Measurements from ENCODE around the gene RAB44. TPM values are rescaled to one million over a fixed set of nuclear protein-coding genes. Genes with fewer than 3 reads are reported as not detected.
A peak's percentile ranks its signal among the peaks of the same experiment; 100 is the strongest.

Gene RAB44
- polyA plus RNA-seq, 2 of the 4 experiments (the other 2 are of a cell fraction) = 0.04 to 0.09 TPM

DNA sequence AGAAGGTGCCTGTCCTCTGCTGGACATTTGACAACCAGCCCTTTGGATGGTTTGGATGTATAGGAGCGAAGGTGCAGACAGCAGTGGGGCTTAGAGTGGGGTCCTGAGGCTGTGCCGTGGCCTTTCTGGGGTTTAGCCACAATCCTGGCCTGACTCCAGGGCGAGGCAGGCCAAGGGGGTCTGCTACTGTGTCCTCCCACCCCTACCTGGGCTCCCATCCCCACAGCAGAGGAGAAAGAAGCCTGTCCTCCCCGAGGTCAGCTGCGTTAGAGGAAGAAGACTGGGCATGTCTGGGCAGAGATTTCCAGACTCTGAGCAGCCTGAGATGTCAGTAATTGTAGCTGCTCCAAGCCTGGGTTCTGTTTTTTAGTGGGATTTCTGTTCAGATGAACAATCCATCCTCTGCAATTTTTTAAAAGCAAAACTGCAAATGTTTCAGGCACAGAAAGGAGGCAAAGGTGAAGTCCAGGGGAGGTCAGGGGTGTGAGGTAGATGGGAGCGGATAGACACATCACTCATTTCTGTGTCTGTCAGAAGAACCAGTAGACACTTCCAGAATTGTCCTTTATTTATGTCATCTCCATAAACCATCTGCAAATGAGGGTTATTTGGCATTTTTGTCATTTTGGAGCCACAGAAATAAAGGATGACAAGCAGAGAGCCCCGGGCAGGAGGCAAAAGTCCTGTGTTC lies 20.4 kb upstream of the RAB44 start:
- H3K4me3 ChIP-seq = no peak overlapping the region
- TF ChIP-seq NFE2L2 (conservative IDR thresholded peaks at IDR 0.05; ENCODE audit: low read length) (no peak), CBX8 (IDR thresholded peaks at IDR 0.05) (no peak), MAFK (IDR thresholded peaks at IDR 0.05; ENCODE audit: partially characterized antibody) (no peak), SMC3 (IDR thresholded peaks at IDR 0.05) (no peak), ZFP36 (IDR thresholded peaks at IDR 0.05; ENCODE audit: borderline replicate concordance, partially characterized antibody) (no peak), RAD21 (conservative IDR thresholded peaks at IDR 0.05 in 1 of 2, IDR thresholded peaks at IDR 0.05 in 1 of 2) (no peak), RARB (CRISPR knock-in tag; IDR thresholded peaks at IDR 0.05) (no peak)
- TF ChIP-seq, protein P1, sequence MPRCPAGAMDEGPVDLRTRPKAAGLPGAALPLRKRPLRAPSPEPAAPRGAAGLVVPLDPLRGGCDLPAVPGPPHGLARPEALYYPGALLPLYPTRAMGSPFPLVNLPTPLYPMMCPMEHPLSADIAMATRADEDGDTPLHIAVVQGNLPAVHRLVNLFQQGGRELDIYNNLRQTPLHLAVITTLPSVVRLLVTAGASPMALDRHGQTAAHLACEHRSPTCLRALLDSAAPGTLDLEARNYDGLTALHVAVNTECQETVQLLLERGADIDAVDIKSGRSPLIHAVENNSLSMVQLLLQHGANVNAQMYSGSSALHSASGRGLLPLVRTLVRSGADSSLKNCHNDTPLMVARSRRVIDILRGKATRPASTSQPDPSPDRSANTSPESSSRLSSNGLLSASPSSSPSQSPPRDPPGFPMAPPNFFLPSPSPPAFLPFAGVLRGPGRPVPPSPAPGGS (IDR thresholded peaks at IDR 0.05) = no peak
- ATAC-seq (no peak), DNase-seq (ENCODE audit: low read depth in 1 of 2, low spot score in 1 of 2) (no peak), FAIRE-seq (no peak)
- H3K27ac ChIP-seq = peak overlapping the region; percentile 78 to 94
- H3K4me2 ChIP-seq = peak overlapping the region; percentile 93
- 46% methylated on average over 6 of the region's 7 CpGs for WGBS (ENCODE audit: missing lambda C conversion rate)
- H3K9me3 ChIP-seq = no peaks in the 10 kb centered on the region
- H3K4me1 ChIP-seq = peaks cover 36% of the 10 kb centered on the region
- POLR2A ChIA-PET = interaction anchor here (1.2 to 2.9 kb wide), 2 partner anchors 10 to 34 kb away, joined by 3 to 35 read pairs; no protein-coding TSS in a partner anchor
- CTCF ChIA-PET = interaction anchor here (1.1 to 13.6 kb wide), 4 partner anchors 15 to 60 kb away, joined by 4 to 123 read pairs (median 48); no protein-coding TSS in a partner anchor

DNA sequence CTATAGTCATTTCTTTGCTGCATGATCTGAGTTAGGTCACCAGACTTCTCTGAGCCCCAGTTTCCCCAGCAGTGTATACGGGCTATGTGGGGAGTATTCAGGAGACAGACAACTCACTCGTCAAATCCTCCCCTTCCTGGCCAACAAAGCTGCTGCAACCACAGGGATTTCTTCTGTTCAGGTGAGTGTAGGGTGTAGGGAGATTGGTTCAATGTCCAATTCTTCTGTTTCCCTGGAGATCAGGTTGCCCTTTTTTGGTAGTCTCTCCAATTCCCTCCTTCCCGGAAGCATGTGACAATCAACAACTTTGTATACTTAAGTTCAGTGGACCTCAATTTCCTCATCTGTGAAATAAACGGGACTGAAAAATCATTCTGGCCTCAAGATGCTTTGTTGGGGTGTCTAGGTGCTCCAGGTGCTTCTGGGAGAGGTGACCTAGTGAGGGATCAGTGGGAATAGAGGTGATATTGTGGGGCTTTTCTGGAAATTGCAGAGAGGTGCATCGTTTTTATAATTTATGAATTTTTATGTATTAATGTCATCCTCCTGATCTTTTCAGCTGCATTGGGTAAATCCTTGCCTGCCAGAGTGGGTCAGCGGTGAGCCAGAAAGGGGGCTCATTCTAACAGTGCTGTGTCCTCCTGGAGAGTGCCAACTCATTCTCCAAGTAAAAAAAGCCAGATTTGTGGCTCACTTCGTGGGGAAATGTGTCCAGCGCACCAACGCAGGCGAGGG lies 19.7 kb upstream of the RAB44 start:
- H3K9me3 ChIP-seq = no peaks in the 10 kb centered on the region
- TF ChIP-seq SMC3 (IDR thresholded peaks at IDR 0.05) = no peak
- TF ChIP-seq MAFK (IDR thresholded peaks at IDR 0.05; ENCODE audit: partially characterized antibody) = peak; percentile 11
- peak in 1 of 2 experiments; percentile 6; a peak in 1 of 6 replicates for ATAC-seq
- H3K4me1 ChIP-seq = peaks cover 43% of the 10 kb centered on the region
- peak overlapping the region; percentile 29; the same call in 2 of the 3 replicates for H3K4me3 ChIP-seq
- peak overlapping the region; percentile 78 to 94 for H3K27ac ChIP-seq
- FAIRE-seq = no peak
- DNase-seq (ENCODE audit: low read depth in 1 of 2, low spot score in 1 of 2) = no peak
- ChIA-PET POLR2A (interaction anchor here (0.6 to 2.9 kb wide), 15 partner anchors 10 to 255 kb away, joined by 3 to 35 read pairs (median 4); no protein-coding TSS in a partner anchor), CTCF (interaction anchor here (0.9 to 13.6 kb wide), 6 partner anchors 18 to 61 kb away, joined by 3 to 123 read pairs (median 4); no protein-coding TSS in a partner anchor)
- WGBS (ENCODE audit: missing lambda C conversion rate) = 24% methylated on average over 10 of the region's 10 CpGs
- peak overlapping the region; percentile 93 for H3K4me2 ChIP-seq

DNA sequence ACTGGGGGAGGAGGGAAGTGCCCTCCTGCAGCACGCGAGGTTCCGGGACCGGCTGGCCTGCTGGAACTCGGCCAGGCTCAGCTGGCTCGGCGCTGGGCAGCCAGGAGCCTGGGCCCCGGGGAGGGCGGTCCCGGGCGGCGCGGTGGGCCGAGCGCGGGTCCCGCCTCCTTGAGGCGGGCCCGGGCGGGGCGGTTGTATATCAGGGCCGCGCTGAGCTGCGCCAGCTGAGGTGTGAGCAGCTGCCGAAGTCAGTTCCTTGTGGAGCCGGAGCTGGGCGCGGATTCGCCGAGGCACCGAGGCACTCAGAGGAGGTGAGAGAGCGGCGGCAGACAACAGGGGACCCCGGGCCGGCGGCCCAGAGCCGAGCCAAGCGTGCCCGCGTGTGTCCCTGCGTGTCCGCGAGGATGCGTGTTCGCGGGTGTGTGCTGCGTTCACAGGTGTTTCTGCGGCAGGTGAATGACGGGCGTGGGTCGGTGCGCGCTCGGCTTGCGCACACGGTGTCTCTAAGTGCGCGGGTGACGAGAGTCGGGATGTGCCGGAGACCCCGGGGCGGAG lies 19.1 kb upstream of the RAB44 start, which contains the start of gene CDKN1A:
Gene CDKN1A (plus strand): TSS at position 227 of the 555 bp plus-strand sequence. CDS start 5,388 bp downstream, outside the sequence.
- H3K27ac ChIP-seq = peak within 1 kb of the TSS; percentile 86 to 94
- WGBS (ENCODE audit: missing lambda C conversion rate) = 1% methylated on average over 14 of the region's 63 CpGs
- ChIA-PET CTCF (interaction anchor here (0.9 to 13.6 kb wide), 7 partner anchors 15 to 61 kb away, joined by 3 to 123 read pairs (median 3); no protein-coding TSS in a partner anchor), POLR2A (interaction anchor here (0.6 to 2.9 kb wide), 16 partner anchors 9 to 255 kb away, joined by 3 to 35 read pairs (median 4); no protein-coding TSS in a partner anchor)
- peak; percentile 77 to 89 for ATAC-seq
- H3K4me1 ChIP-seq = peaks cover 50% of the 10 kb centered on the region
- H3K9me3 ChIP-seq = no peaks in the 10 kb centered on the region
- FAIRE-seq = no peak
- peak within 1 kb of the TSS; percentile 93 for H3K4me2 ChIP-seq
- DNase-seq (ENCODE audit: low read depth in 1 of 2, low spot score in 1 of 2) = peak; percentile 66 to 86
- peak within 1 kb of the TSS; percentile 86 for H3K4me3 ChIP-seq
- TF ChIP-seq RAD21 (conservative IDR thresholded peaks at IDR 0.05 in 1 of 2, IDR thresholded peaks at IDR 0.05 in 1 of 2) (0 out of 5 replicates have a peak, but pooled peaks of 1 of the 2 experiments have one; percentile 17), NR3C1 (IDR thresholded peaks at IDR 0.05) (no peak), NPAS2 (CRISPR knock-in tag; IDR thresholded peaks at IDR 0.05; ENCODE audit: borderline replicate concordance) (no peak), JUN (IDR thresholded peaks at IDR 0.05) (peak; percentile 96), TFCP2L1 (CRISPR knock-in tag; IDR thresholded peaks at IDR 0.05) (no peak), POLR2A (IDR thresholded peaks at IDR 0.05; ENCODE audit: low read length) (peak; percentile 98), PHF8 (IDR thresholded peaks at IDR 0.05; ENCODE audit: borderline replicate concordance, low read depth) (peak; percentile 22; the same call in 1 of the 2 replicates), NFE2L2 (conservative IDR thresholded peaks at IDR 0.05; ENCODE audit: low read length) (no peak), MAZ (IDR thresholded peaks at IDR 0.05; ENCODE audit: borderline replicate concordance, low read depth, low read length) (0 out of 2 replicates have a peak, but pooled peaks have one; percentile 8), RNF2 (IDR thresholded peaks at IDR 0.05; ENCODE audit: borderline replicate concordance, low read depth) (no peak), SMC3 (IDR thresholded peaks at IDR 0.05) (peak; percentile 17; the same call in 1 of the 3 replicates), ZFP36 (IDR thresholded peaks at IDR 0.05; ENCODE audit: borderline replicate concordance, partially characterized antibody) (no peak), EHMT2 (IDR thresholded peaks at IDR 0.05; ENCODE audit: low read depth) (no peak), HDAC2 (IDR thresholded peaks at IDR 0.05) (no peak), HEYL (CRISPR knock-in tag; IDR thresholded peaks at IDR 0.05) (no peak), EP300 (IDR thresholded peaks at IDR 0.05) (peak in 1 of 2 experiments; percentile 12; a peak in 1 of 5 replicates), BHLHE40 (IDR thresholded peaks at IDR 0.05; ENCODE audit: low read depth, low read length) (peak; percentile 50; the same call in 1 of the 2 replicates)
- TF ChIP-seq, protein P2, sequence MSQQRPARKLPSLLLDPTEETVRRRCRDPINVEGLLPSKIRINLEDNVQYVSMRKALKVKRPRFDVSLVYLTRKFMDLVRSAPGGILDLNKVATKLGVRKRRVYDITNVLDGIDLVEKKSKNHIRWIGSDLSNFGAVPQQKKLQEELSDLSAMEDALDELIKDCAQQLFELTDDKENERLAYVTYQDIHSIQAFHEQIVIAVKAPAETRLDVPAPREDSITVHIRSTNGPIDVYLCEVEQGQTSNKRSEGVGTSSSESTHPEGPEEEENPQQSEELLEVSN (IDR thresholded peaks at IDR 0.05; ENCODE audit: borderline replicate concordance, low read depth) = peak; percentile 58; the same call in 1 of the 2 replicates
- TF ChIP-seq, protein P3, sequence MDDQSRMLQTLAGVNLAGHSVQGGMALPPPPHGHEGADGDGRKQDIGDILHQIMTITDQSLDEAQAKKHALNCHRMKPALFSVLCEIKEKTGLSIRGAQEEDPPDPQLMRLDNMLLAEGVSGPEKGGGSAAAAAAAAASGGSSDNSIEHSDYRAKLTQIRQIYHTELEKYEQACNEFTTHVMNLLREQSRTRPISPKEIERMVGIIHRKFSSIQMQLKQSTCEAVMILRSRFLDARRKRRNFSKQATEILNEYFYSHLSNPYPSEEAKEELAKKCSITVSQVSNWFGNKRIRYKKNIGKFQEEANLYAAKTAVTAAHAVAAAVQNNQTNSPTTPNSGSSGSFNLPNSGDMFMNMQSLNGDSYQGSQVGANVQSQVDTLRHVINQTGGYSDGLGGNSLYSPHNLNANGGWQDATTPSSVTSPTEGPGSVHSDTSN (IDR thresholded peaks at IDR 0.05) = peak; percentile 70; the same call in 1 of the 2 replicates
- TF ChIP-seq, protein P4, sequence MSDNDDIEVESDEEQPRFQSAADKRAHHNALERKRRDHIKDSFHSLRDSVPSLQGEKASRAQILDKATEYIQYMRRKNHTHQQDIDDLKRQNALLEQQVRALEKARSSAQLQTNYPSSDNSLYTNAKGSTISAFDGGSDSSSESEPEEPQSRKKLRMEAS (IDR thresholded peaks at IDR 0.05) = peak; percentile 87
- TF ChIP-seq, protein P5, sequence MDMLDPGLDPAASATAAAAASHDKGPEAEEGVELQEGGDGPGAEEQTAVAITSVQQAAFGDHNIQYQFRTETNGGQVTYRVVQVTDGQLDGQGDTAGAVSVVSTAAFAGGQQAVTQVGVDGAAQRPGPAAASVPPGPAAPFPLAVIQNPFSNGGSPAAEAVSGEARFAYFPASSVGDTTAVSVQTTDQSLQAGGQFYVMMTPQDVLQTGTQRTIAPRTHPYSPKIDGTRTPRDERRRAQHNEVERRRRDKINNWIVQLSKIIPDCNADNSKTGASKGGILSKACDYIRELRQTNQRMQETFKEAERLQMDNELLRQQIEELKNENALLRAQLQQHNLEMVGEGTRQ (IDR thresholded peaks at IDR 0.05) = no peak
